HCT116 (cell line): Measurements from ENCODE around the gene LYSMD3. TPM values are rescaled to one million over a fixed set of nuclear protein-coding genes. Genes with fewer than 3 reads are reported as not detected.

ENCODE experiments used
- ATAC-seq: fragments of 200-7000 bp; cut with Tn5 transposase; 2 replicates; pipeline ENCODE4 v1.9.1; 2020; ENCODE audit warnings: mild to moderate bottlenecking, moderate library complexity
- BruUV-seq: library from RNA; stranded (reverse); fragments of 400-500 nt; replicated peaks from 2 replicates; lab custom pipeline; 2021; lab: Mats Ljungman, UMichigan
- CTCF ChIA-PET: fragments of 300-600 bp; sonication (Branson Sonifier 250); formaldehyde crosslinking; loops from one replicate; lab custom pipeline; 2021; ENCODE audit warnings: antibody characterized with exemption; lab: Charles Lee
- POLR2A ChIA-PET: fragments of 300-600, 350-600 bp; sonication (Branson Sonifier 250); formaldehyde crosslinking; loops from one replicate; lab custom pipeline; 2021; ENCODE audit warnings: antibody characterized with exemption; lab: Charles Lee
- RAD21 ChIA-PET, 2 experiments: fragments of 300-600 bp; sonication (Branson Sonifier 250); formaldehyde crosslinking; loops; one replicate each; lab custom pipeline; 2023; ENCODE audit warnings: low total read pairs in 2 of 2; ENCODE audit not compliant: uncharacterized antibody in 2 of 2, unreplicated experiment in 2 of 2, low non-redundant PET in 1 of 2; lab: Charles Lee
- DNase-seq: peaks from one replicate; pipeline ENCODE4 v3.0.0-alpha.2; 2010; ENCODE audit warnings: low read depth, low spot score
- H2AFZ ChIP-seq: fragments of 200-600 bp; shearing (Covaris generic), sonication (generic); 2 replicates; pipeline ENCODE4 v1.6.1; 2017; ENCODE audit warnings: low read depth, mixed run types, mixed read lengths, antibody characterized with exemption, low read length; ENCODE audit not compliant: poor library complexity, severe bottlenecking
- H3K27ac ChIP-seq: 2 replicates; pipeline ENCODE4 v1.5.1; 2012; ENCODE audit warnings: low read depth, low read length
- H3K27me3 ChIP-seq: fragments of 200-600 bp; sonication (generic); 2 replicates; pipeline ENCODE4 v1.6.1; 2016; ENCODE audit warnings: mixed run types, low read length, mixed read lengths; ENCODE audit not compliant: insufficient read depth
- H3K36me3 ChIP-seq, 2 experiments: fragments of 200-500 bp in 1 of 2; fragments of 200-600 bp in 1 of 2; sonication (Bioruptor generic) in 1 of 2; sonication (generic) in 1 of 2; 2 replicates each; pipeline versions ENCODE4 v1.5.1 to v1.6.1; 2014 to 2016; ENCODE audit warnings: low read length in 2 of 2, inconsistent platforms in 1 of 2, mixed read lengths in 1 of 2, mixed run types in 1 of 2; ENCODE audit not compliant: insufficient read depth in 2 of 2, control insufficient read depth in 1 of 2
- H3K4me1 ChIP-seq, 2 experiments: fragments of 200-600 bp in 1 of 2; sonication (generic) in 1 of 2; 2 replicates each; pipeline versions ENCODE4 v1.5.1 to v1.6.1; 2012 to 2017; ENCODE audit warnings: low read length in 2 of 2, inconsistent platforms in 1 of 2, mild to moderate bottlenecking in 1 of 2, mixed read lengths in 1 of 2, mixed run types in 1 of 2, moderate library complexity in 1 of 2; ENCODE audit not compliant: insufficient read depth in 2 of 2, control insufficient read depth in 1 of 2
- H3K4me2 ChIP-seq: fragments of 200-600 bp; sonication (generic); 2 replicates; pipeline ENCODE4 v1.6.1; 2017; ENCODE audit warnings: mixed run types, low read length, mixed read lengths
- H3K4me3 ChIP-seq, 2 experiments: fragments of 200-600 bp in 1 of 2; sonication (generic) in 1 of 2; replicated peaks in 1 of 2; 2 replicates each; pipeline ENCODE4 v1.5.1; 2011 to 2016; ENCODE audit warnings: low read length in 2 of 2, control low read depth in 1 of 2, low read depth in 1 of 2, mild to moderate bottlenecking in 1 of 2, mixed read lengths in 1 of 2, mixed run types in 1 of 2
- H3K79me2 ChIP-seq: fragments of 200-600 bp; sonication (generic); 2 replicates; pipeline ENCODE4 v1.6.1; 2017; ENCODE audit warnings: mild to moderate bottlenecking, mixed run types, low read length, moderate library complexity, mixed read lengths; ENCODE audit not compliant: insufficient read depth
- H3K9ac ChIP-seq: fragments of 200-600 bp; sonication (generic); 2 replicates; pipeline ENCODE4 v1.6.1; 2016; ENCODE audit warnings: low read length, mixed read lengths
- H3K9me2 ChIP-seq: fragments of 200-600 bp; sonication (generic), shearing (Covaris generic); 2 replicates; pipeline ENCODE4 v1.6.1; 2017; ENCODE audit warnings: mixed run types, mild to moderate bottlenecking, moderate library complexity; ENCODE audit not compliant: insufficient read depth
- H3K9me3 ChIP-seq, 2 experiments: fragments of 200-500 bp in 1 of 2; fragments of 200-600 bp in 1 of 2; sonication (Bioruptor generic) in 1 of 2; sonication (generic) in 1 of 2; 2 replicates each; pipeline ENCODE4 v1.6.1; 2014 to 2017; ENCODE audit warnings: low read length in 2 of 2, mixed read lengths in 2 of 2, inconsistent platforms in 1 of 2, low read depth in 1 of 2, mild to moderate bottlenecking in 1 of 2, mixed run types in 1 of 2, moderate library complexity in 1 of 2; ENCODE audit not compliant: control insufficient read depth in 1 of 2, insufficient read depth in 1 of 2
- H4K20me1 ChIP-seq: fragments of 200-600 bp; sonication (generic), shearing (Covaris generic); 2 replicates; pipeline ENCODE4 v1.6.1; 2017; ENCODE audit warnings: mixed run types, mild to moderate bottlenecking, moderate library complexity; ENCODE audit not compliant: insufficient read depth
- ATF3 ChIP-seq: IDR thresholded peaks from 2 replicates; pipeline ENCODE4 v1.6.1; 2012
- CBX3 ChIP-seq: IDR thresholded peaks from 2 replicates; pipeline ENCODE4 v1.6.1; 2012; ENCODE audit warnings: low read depth
- EGR1 ChIP-seq: IDR thresholded peaks from 2 replicates; pipeline ENCODE4 v1.6.1; 2012; ENCODE audit warnings: low read depth
- ELF1 ChIP-seq: IDR thresholded peaks from 2 replicates; pipeline ENCODE4 v1.6.1; 2012; ENCODE audit warnings: low read depth, borderline replicate concordance
- EZH2phosphoT487 ChIP-seq: fragments of 200-600 bp; IDR thresholded peaks from 2 replicates; pipeline ENCODE4 v1.6.1; 2018; ENCODE audit warnings: antibody characterized with exemption, borderline replicate concordance
- FOSL1 ChIP-seq: IDR thresholded peaks from 2 replicates; pipeline ENCODE4 v1.6.1; 2012; ENCODE audit warnings: low read depth
- JUND ChIP-seq: IDR thresholded peaks from 2 replicates; pipeline ENCODE4 v1.6.1; 2012
- POLR2AphosphoS5 ChIP-seq: IDR thresholded peaks from 2 replicates; pipeline ENCODE4 v1.6.1; 2011; ENCODE audit warnings: mild to moderate bottlenecking, low read depth, low read length, moderate library complexity
- RAD21 ChIP-seq: IDR thresholded peaks from 2 replicates; pipeline ENCODE4 v1.6.1; 2012; ENCODE audit warnings: low read depth, mild to moderate bottlenecking
- REST ChIP-seq: IDR thresholded peaks from 2 replicates; pipeline ENCODE4 v1.6.1; 2012; ENCODE audit warnings: low read depth
- SP1 ChIP-seq: IDR thresholded peaks from 2 replicates; pipeline ENCODE4 v1.6.1; 2012; ENCODE audit warnings: low read depth
- TCF7L2 ChIP-seq: IDR thresholded peaks from 2 replicates; pipeline ENCODE4 v1.7.0; 2011; ENCODE audit warnings: borderline replicate concordance, inconsistent platforms; ENCODE audit not compliant: insufficient read depth, insufficient read length; ENCODE audit errors: extremely low read depth
- YY1 ChIP-seq: IDR thresholded peaks from 2 replicates; pipeline ENCODE4 v1.6.1; 2011; ENCODE audit warnings: low read length, low read depth, moderate library complexity, mild to moderate bottlenecking; ENCODE audit not compliant: insufficient replicate concordance; ENCODE audit errors: extremely low read depth
- ZFX ChIP-seq: fragments of 450-650 bp; IDR thresholded peaks from 2 replicates; pipeline ENCODE4 v1.6.1; 2017
- intact Hi-C: fragments of 100-400 bp; cut with micrococcal nuclease; formaldehyde crosslinking; loops from 2 replicates; pipeline ENCODE4 v1.10.0; 2022
- total RNA-seq: library from RNA; stranded (reverse); gene quantifications from one replicate; pipeline ENCODE4 v1.2.1, GENCODE V29; 2021; ENCODE audit not compliant: unreplicated experiment
- TF ChIP-seq, protein P1 (sequence below), 3 experiments: fragments of 200-600 bp in 1 of 3; sonication (generic) in 1 of 3; IDR thresholded peaks in 2 of 3; conservative IDR thresholded peaks in 1 of 3; 2 replicates each; pipeline ENCODE4 v1.5.1; 2012 to 2017; ENCODE audit warnings: low read depth in 2 of 3, low read length in 2 of 3, antibody characterized with exemption in 1 of 3, borderline replicate concordance in 1 of 3, control low read depth in 1 of 3, mild to moderate bottlenecking in 1 of 3, mixed read lengths in 1 of 3, mixed run types in 1 of 3, moderate library complexity in 1 of 3; ENCODE audit not compliant: insufficient read depth in 1 of 3
- TF ChIP-seq, protein P2 (sequence below): IDR thresholded peaks from 2 replicates; pipeline ENCODE4 v1.6.1; 2012

The LYSMD3 gene
- total RNA-seq, 1 experiment from 2014 or later: 18.0 TPM

GRCh38 chr5:90529939-90530677, 724 bp upstream of the LYSMD3 start:
- ChIA-PET CTCF (interaction anchor here (1.3 to 1.7 kb wide), 2 partner anchors 91 to 263 kb away, joined by 3 to 7 read pairs; no protein-coding TSS in a partner anchor), POLR2A (interaction anchor here (0.9 kb wide), 1 partner anchor 121 kb away, joined by 4 read pairs; the partner anchor contains the start of gene CETN3), RAD21 (no interaction called here)
- H3K36me3 ChIP-seq: peaks cover 0 to under 1% of the 10 kb centered on the region in 2 experiments; a peak in 2 of 4 replicates
- TF ChIP-seq YY1 (no peak), REST (no peak), FOSL1 (no peak), EZH2phosphoT487 (no peak), ZFX (no peak), POLR2AphosphoS5 (no peak), RAD21 (peak; percentile 81), EGR1 (no peak), CBX3 (no peak), SP1 (no peak), ATF3 (no peak), ELF1 (no peak), TCF7L2 (no peak), JUND (no peak)
- TF ChIP-seq, protein P1, sequence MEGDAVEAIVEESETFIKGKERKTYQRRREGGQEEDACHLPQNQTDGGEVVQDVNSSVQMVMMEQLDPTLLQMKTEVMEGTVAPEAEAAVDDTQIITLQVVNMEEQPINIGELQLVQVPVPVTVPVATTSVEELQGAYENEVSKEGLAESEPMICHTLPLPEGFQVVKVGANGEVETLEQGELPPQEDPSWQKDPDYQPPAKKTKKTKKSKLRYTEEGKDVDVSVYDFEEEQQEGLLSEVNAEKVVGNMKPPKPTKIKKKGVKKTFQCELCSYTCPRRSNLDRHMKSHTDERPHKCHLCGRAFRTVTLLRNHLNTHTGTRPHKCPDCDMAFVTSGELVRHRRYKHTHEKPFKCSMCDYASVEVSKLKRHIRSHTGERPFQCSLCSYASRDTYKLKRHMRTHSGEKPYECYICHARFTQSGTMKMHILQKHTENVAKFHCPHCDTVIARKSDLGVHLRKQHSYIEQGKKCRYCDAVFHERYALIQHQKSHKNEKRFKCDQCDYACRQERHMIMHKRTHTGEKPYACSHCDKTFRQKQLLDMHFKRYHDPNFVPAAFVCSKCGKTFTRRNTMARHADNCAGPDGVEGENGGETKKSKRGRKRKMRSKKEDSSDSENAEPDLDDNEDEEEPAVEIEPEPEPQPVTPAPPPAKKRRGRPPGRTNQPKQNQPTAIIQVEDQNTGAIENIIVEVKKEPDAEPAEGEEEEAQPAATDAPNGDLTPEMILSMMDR (IDR thresholded peaks at IDR 0.05 in 2 of 3, conservative IDR thresholded peaks at IDR 0.05 in 1 of 3; ENCODE audit: borderline replicate concordance in 1 of 3, insufficient read depth in 1 of 3, low read depth in 2 of 3, low read length in 2 of 3): peak; percentile 58 to 77 (median 67); a peak in 5 of 6 replicates
- TF ChIP-seq, protein P2, sequence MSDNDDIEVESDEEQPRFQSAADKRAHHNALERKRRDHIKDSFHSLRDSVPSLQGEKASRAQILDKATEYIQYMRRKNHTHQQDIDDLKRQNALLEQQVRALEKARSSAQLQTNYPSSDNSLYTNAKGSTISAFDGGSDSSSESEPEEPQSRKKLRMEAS: 0 out of 2 replicates have a peak, but pooled peaks have one; percentile 7
- no peaks in the 10 kb centered on the region for H3K27me3 ChIP-seq
- TSS peak; percentile 89 for BruUV-seq
- DNase-seq: peak; percentile 58
- no peaks in the 10 kb centered on the region for H4K20me1 ChIP-seq
- H3K4me2 ChIP-seq: peak overlapping the region; percentile 92
- H2AFZ ChIP-seq: peak overlapping the region; percentile 52
- ATAC-seq: peak; percentile 71
- H3K9ac ChIP-seq: peak overlapping the region; percentile 66
- H3K79me2 ChIP-seq: peaks cover 41% of the 10 kb centered on the region
- H3K4me1 ChIP-seq: peaks cover 3 to 17% of the 10 kb centered on the region in 2 experiments; a peak in 3 of 4 replicates
- intact Hi-C loops: loop anchor here (1.0 to 5.0 kb wide), 2 partner anchors 58 to 91 kb away; partner anchors contain the start of genes MBLAC2 and POLR3G
- no peaks in the 10 kb centered on the region for H3K9me2 ChIP-seq
- H3K9me3 ChIP-seq: no peaks in the 10 kb centered on the region
- peak overlapping the region; percentile 83 to 89 for H3K4me3 ChIP-seq
- H3K27ac ChIP-seq: peak overlapping the region; percentile 89
